ENCODE measurements around the gene PGM3. TPM values are rescaled to one million over a fixed set of nuclear protein-coding genes. Genes with fewer than 3 reads are reported as not detected.
A peak's percentile ranks its signal among the peaks of the same experiment; 100 is the strongest.

PGM3 gene
- total and polyA plus RNA-seq, 2 experiments from 2014 or later, result 74.4 to 131 TPM

DNA sequence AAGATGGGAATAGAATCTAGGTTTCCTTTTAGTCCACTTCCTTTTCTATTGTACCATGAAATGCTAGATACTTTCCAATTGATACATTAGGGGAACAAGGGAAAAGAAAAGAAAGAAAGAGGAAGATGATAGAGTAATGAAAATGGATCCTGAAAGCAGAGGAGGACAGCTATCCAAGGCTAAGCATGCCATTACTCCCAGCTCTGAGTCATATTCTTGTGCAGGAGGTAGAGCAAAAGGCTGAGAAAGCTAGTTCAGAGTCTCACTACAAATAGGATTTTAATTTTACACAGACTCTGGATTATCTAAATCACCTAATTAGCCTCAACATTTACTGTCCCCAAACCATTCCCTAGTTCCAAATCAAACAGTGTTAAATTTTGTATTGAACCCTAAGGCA lies 23.7 kb upstream of the PGM3 start:
- H2AFZ ChIP-seq, result no peak overlapping the region
- H3K9me2 ChIP-seq (ENCODE audit: insufficient read depth), result no peaks in the 10 kb centered on the region
- H3K4me2 ChIP-seq (ENCODE audit: unreplicated experiment), result no peak overlapping the region
- DNase-seq, result peak; percentile 58
- no peaks in the 10 kb centered on the region for H4K20me1 ChIP-seq (ENCODE audit: insufficient read depth)
- in situ Hi-C loops (cut with MboI), result no loop called here
- H3K79me2 ChIP-seq (ENCODE audit: insufficient read depth), result no peaks in the 10 kb centered on the region
- H3K27ac ChIP-seq, result no peak overlapping the region
- no peak overlapping the region for H3K4me3 ChIP-seq
- TF ChIP-seq EZH2 (IDR thresholded peaks at IDR 0.05; ENCODE audit: insufficient read depth, poor library complexity, severe bottlenecking) (no peak), EZH2phosphoT487 (IDR thresholded peaks at IDR 0.05; ENCODE audit: insufficient read depth, low read depth) (no peak)
- no peaks in the 10 kb centered on the region for H3K27me3 ChIP-seq (replicated peaks; ENCODE audit: insufficient read depth)
- H3K36me3 ChIP-seq (ENCODE audit: low read depth), result no peaks in the 10 kb centered on the region
- no peak overlapping the region for H3K9ac ChIP-seq
- H3K9me3 ChIP-seq (ENCODE audit: low read depth), result no peaks in the 10 kb centered on the region
- H3K4me1 ChIP-seq (ENCODE audit: insufficient read depth), result peaks cover 10% of the 10 kb centered on the region
- 0 out of 2 replicates have a peak, but pooled peaks cover 8% of the 10 kb centered on the region for H3F3A ChIP-seq (ENCODE audit: insufficient read depth)

DNA sequence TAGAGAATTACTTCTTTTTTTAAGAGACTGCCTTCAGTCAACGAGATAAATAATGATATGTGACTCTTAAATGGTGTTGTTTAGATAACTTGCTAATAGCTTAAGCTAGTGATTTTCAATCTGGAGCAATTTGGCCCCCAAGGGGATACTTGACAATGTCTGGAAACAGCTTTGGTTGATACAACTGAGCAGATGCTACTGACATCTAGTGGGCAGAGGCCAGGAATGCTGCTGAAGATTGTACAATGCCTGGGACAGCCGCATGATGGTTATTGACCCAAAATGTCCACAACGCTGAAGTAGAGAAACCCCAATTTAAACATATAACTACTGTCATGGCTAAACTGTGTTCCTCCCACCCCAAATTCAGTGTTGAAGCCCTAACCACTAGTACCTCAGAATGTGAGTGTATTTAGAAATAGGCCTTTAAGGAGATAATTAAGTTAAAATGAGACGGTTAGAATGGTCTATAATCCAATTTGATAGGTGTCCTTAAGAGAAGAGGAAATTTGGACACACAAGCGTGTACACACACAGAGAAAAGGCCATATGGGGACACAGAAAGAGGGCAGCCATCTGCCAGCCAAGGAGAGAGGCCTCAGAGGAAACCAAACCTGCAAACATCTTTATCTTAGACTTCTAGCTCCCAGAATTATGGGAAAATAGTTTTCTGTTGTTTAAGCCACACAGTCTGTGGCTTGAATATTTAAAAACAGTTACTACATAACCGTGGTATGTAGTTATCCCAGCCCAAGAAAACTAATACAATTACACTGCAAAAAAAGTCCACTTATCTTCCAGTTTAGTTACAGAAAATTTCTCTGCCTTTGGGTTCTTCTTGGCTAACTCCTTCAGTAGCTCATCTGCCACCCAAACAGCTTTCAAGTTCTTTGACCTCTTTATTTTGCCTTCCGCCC lies 22.3 kb upstream of the PGM3 start:
- Histone ChIP-seq H3K36me3 (ENCODE audit: low read depth) (no peaks in the 10 kb centered on the region), H3K9me3 (ENCODE audit: low read depth) (no peaks in the 10 kb centered on the region), H3F3A (ENCODE audit: insufficient read depth) (0 out of 2 replicates have a peak, but pooled peaks cover 8% of the 10 kb centered on the region), H4K20me1 (ENCODE audit: insufficient read depth) (no peaks in the 10 kb centered on the region), H3K4me1 (ENCODE audit: insufficient read depth) (peaks cover 10% of the 10 kb centered on the region), H3K9me2 (ENCODE audit: insufficient read depth) (no peaks in the 10 kb centered on the region), H2AFZ (peak overlapping the region; percentile 73), H3K4me3 (no peak overlapping the region), H3K27me3 (replicated peaks; ENCODE audit: insufficient read depth) (no peaks in the 10 kb centered on the region), H3K27ac (peak overlapping the region; percentile 45), H3K9ac (peak overlapping the region; percentile 41), H3K79me2 (ENCODE audit: insufficient read depth) (no peaks in the 10 kb centered on the region), H3K4me2 (ENCODE audit: unreplicated experiment) (no peak overlapping the region)
- peak; percentile 86 for DNase-seq
- 23 to 28% methylated on average over 7 of the region's 7 CpGs for WGBS, 2 experiments (ENCODE audit: low coverage in 1 of 2, low lambda C conversion rate in 2 of 2, missing lambda C conversion rate in 2 of 2)
- in situ Hi-C loops (cut with MboI), result no loop called here
- TF ChIP-seq EZH2 (IDR thresholded peaks at IDR 0.05; ENCODE audit: insufficient read depth, poor library complexity, severe bottlenecking), result no peak
- no peak for TF ChIP-seq EZH2phosphoT487 (IDR thresholded peaks at IDR 0.05; ENCODE audit: insufficient read depth, low read depth)

DNA sequence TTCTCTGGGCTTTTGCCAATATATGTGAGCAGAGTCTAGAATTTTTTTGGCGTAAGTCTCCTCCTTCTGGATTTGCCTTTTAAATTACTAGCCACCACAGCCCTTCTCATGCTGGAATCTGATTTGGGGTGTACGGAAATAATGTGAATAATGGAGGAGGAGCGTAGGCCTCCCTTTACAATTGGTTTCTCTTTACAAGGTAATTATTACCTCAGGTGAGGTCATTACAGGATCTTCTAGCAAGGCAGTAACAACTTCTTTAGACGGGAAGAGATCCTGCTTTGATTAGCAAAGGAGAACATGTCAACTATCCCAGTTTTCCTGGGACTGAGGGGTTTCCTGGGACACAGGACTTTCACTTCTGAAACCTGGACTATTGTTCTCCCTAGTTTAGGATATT lies 9.0 kb upstream of the PGM3 start:
- Histone ChIP-seq H4K20me1 (ENCODE audit: insufficient read depth) (no peaks in the 10 kb centered on the region), H2AFZ (no peak overlapping the region), H3K79me2 (ENCODE audit: insufficient read depth) (no peaks in the 10 kb centered on the region), H3K9me3 (ENCODE audit: low read depth) (no peaks in the 10 kb centered on the region), H3K4me2 (ENCODE audit: unreplicated experiment) (no peak overlapping the region), H3K9ac (no peak overlapping the region), H3K9me2 (ENCODE audit: insufficient read depth) (no peaks in the 10 kb centered on the region), H3K36me3 (ENCODE audit: low read depth) (no peaks in the 10 kb centered on the region), H3K4me1 (ENCODE audit: insufficient read depth) (peaks cover 27% of the 10 kb centered on the region), H3K4me3 (no peak overlapping the region), H3K27me3 (replicated peaks; ENCODE audit: insufficient read depth) (no peaks in the 10 kb centered on the region), H3F3A (ENCODE audit: insufficient read depth) (peaks cover 21% of the 10 kb centered on the region; the same call in 1 of the 2 replicates), H3K27ac (no peak overlapping the region)
- WGBS, 2 experiments (ENCODE audit: low coverage in 1 of 2, low lambda C conversion rate in 2 of 2, missing lambda C conversion rate in 2 of 2), result 83 to 91% methylated on average over 4 of the region's 4 CpGs
- no peak for DNase-seq
- TF ChIP-seq EZH2phosphoT487 (IDR thresholded peaks at IDR 0.05; ENCODE audit: insufficient read depth, low read depth) (no peak), EZH2 (IDR thresholded peaks at IDR 0.05; ENCODE audit: insufficient read depth, poor library complexity, severe bottlenecking) (no peak)
- in situ Hi-C loops (cut with MboI), result no loop called here

DNA sequence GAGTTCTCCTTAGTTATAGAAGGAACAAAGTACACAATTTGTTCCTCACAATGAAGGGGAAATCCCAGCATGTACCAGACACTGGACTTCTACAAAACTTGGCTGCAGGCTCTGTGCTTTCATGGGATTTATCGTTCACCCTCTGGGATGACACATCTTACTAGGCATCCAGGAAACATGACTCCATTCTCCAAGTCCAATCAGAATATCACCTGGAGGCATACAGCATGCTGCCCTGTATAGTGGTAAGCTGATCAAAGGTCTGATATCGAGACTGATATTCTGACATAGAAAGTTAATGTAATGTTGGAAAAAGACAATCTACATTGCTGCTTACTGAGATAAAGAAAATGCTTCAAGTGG lies 6.8 kb upstream of the PGM3 start:
- Histone ChIP-seq H3K27me3 (replicated peaks; ENCODE audit: insufficient read depth) (no peaks in the 10 kb centered on the region), H3K4me2 (ENCODE audit: unreplicated experiment) (no peak overlapping the region), H3K9me2 (ENCODE audit: insufficient read depth) (no peaks in the 10 kb centered on the region), H3K9me3 (ENCODE audit: low read depth) (no peaks in the 10 kb centered on the region), H3K27ac (0 out of 2 replicates have a peak overlapping the region, but pooled peaks have one; percentile 16), H3K4me1 (ENCODE audit: insufficient read depth) (peaks cover 34% of the 10 kb centered on the region), H3K9ac (no peak overlapping the region), H2AFZ (no peak overlapping the region), H3K79me2 (ENCODE audit: insufficient read depth) (no peaks in the 10 kb centered on the region), H3K4me3 (no peak overlapping the region), H4K20me1 (ENCODE audit: insufficient read depth) (no peaks in the 10 kb centered on the region), H3K36me3 (ENCODE audit: low read depth) (no peaks in the 10 kb centered on the region; the same call in 1 of the 2 replicates), H3F3A (ENCODE audit: insufficient read depth) (peaks cover 21% of the 10 kb centered on the region; the same call in 1 of the 2 replicates)
- TF ChIP-seq EZH2 (IDR thresholded peaks at IDR 0.05; ENCODE audit: insufficient read depth, poor library complexity, severe bottlenecking) (no peak), EZH2phosphoT487 (IDR thresholded peaks at IDR 0.05; ENCODE audit: insufficient read depth, low read depth) (no peak)
- peak; percentile 81 for DNase-seq
- 45 to 46% methylated on average over 2 of the region's 2 CpGs for WGBS, 2 experiments (ENCODE audit: low coverage in 1 of 2, low lambda C conversion rate in 2 of 2, missing lambda C conversion rate in 2 of 2)
- in situ Hi-C loops (cut with MboI), result loop anchor here (25.0 kb wide), 1 partner anchor 963 kb away; the partner anchor contains the start of gene IBTK
